ENCODE results near the gene TOX2. TPM values are rescaled to one million over a fixed set of nuclear protein-coding genes. Genes with fewer than 3 reads are reported as not detected.

TOX2 gene
- total RNA-seq, 2 donors from 2014 or later: 2.4 to 3.4 TPM

DNA sequence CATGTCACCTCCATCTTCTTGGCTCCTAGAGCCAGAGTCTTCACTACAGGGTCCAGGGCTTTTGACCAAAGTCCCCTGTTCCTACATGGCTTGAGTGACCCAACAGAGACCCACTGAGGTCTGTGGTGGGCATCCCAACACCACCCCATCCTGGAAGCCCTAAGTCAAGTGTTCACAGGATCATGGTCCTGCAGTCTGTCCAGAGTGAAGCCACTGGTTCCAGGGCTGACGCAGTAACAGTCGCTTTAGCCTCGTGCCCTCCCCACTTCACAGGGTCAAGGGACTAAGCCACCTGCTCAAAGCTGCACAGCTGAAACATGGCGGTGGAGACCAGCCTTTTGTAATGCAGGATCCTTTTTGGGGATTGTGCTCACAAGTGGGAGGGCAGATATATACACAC, 138.4 kb downstream of the TOX2 start:
- peaks cover 3% of the 10 kb centered on the region for H3K9me3 Mint-ChIP-seq
- DNase-seq: no peak
- no peak overlapping the region for H3K4me3 Mint-ChIP-seq
- H3K27ac Mint-ChIP-seq: no peak overlapping the region
- no peaks in the 10 kb centered on the region for H3K4me1 ChIP-seq (ENCODE audit: control insufficient read depth, insufficient read depth, low read length)
- no peaks in the 10 kb centered on the region for H3K36me3 ChIP-seq (ENCODE audit: control insufficient read depth, insufficient read depth, low read length)
- no peak overlapping the region for H3K4me3 ChIP-seq (ENCODE audit: low read length)
- no peak overlapping the region for H3K27ac ChIP-seq (ENCODE audit: low read depth, low read length)
- TF ChIP-seq, protein P1, sequence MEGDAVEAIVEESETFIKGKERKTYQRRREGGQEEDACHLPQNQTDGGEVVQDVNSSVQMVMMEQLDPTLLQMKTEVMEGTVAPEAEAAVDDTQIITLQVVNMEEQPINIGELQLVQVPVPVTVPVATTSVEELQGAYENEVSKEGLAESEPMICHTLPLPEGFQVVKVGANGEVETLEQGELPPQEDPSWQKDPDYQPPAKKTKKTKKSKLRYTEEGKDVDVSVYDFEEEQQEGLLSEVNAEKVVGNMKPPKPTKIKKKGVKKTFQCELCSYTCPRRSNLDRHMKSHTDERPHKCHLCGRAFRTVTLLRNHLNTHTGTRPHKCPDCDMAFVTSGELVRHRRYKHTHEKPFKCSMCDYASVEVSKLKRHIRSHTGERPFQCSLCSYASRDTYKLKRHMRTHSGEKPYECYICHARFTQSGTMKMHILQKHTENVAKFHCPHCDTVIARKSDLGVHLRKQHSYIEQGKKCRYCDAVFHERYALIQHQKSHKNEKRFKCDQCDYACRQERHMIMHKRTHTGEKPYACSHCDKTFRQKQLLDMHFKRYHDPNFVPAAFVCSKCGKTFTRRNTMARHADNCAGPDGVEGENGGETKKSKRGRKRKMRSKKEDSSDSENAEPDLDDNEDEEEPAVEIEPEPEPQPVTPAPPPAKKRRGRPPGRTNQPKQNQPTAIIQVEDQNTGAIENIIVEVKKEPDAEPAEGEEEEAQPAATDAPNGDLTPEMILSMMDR (conservative IDR thresholded peaks at IDR 0.05): no peak
- no peaks in the 10 kb centered on the region for H3K27me3 Mint-ChIP-seq (ENCODE audit: insufficient read depth)
- H3K9me3 ChIP-seq (ENCODE audit: control insufficient read depth, low read length): peaks cover 5% of the 10 kb centered on the region
- H3K36me3 Mint-ChIP-seq (ENCODE audit: low read depth): no peaks in the 10 kb centered on the region
- H3K4me1 Mint-ChIP-seq: peaks cover under 1% of the 10 kb centered on the region
- no peak overlapping the region for H3K9ac ChIP-seq (ENCODE audit: extremely low read depth, low read length, poor library complexity, severe bottlenecking)
- WGBS, 2 experiments (ENCODE audit: insufficient coverage in 1 of 2, insufficient read length in 1 of 2): 97 to 100% methylated on average over 1 to 4 of the region's 4 CpGs
- no peaks in the 10 kb centered on the region for H3K27me3 ChIP-seq (ENCODE audit: control insufficient read depth, insufficient read depth, low read length, poor library complexity, severe bottlenecking)

DNA sequence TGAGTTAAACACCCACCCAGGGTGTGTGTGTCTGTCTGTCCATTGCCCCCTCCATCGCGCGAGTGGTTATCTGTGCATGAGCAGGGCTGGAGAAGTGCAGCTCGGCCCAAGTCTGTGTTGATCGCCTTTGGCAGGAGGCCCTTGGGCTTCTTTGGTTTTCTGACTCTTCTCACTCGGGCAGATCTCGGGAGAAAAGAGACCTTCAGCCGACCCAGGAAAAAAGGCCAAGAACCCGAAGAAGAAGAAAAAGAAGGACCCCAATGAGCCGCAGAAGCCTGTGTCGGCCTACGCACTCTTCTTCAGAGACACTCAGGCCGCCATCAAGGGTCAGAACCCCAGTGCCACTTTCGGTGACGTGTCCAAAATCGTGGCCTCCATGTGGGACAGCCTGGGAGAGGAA, 139.5 kb downstream of the TOX2 start:
- H3K27ac Mint-ChIP-seq: no peak overlapping the region

DNA sequence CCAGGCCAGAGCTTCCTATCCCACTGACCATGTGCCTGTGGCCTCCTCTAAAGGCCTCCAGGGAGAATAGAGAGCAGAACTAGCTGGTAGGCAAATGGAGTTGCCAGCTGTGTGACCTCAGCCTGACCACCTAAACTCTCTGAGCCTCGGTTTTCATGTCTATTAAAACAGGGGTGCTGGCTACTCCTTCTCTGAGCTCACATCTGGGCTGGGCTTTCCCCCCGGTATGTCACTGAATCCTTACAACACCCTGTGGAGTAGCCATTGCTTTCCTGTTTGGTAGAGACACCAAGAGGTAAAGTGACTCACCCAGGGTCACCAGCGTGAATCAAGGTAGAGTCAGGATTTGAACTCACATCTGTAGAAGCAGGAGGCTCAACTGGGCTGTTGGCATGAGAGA, 140.2 kb downstream of the TOX2 start:
- no peak overlapping the region for H3K4me3 Mint-ChIP-seq
- peaks cover 5% of the 10 kb centered on the region for H3K9me3 ChIP-seq (ENCODE audit: control insufficient read depth, low read length)
- 92 to 94% methylated on average over 3 of the region's 3 CpGs for WGBS, 2 experiments (ENCODE audit: insufficient coverage in 1 of 2, insufficient read length in 1 of 2)

More for the DNA sequence above, 139.5 kb downstream of the TOX2 start:
- Histone ChIP-seq H3K4me3 (ENCODE audit: low read length) (no peak overlapping the region), H3K27ac (ENCODE audit: low read depth, low read length) (no peak overlapping the region), H3K36me3 (ENCODE audit: control insufficient read depth, insufficient read depth, low read length) (no peaks in the 10 kb centered on the region), H3K4me1 (ENCODE audit: control insufficient read depth, insufficient read depth, low read length) (no peaks in the 10 kb centered on the region), H3K9me3 (ENCODE audit: control insufficient read depth, low read length) (peaks cover 5% of the 10 kb centered on the region), H3K27me3 (ENCODE audit: control insufficient read depth, insufficient read depth, low read length, poor library complexity, severe bottlenecking) (no peaks in the 10 kb centered on the region), H3K9ac (ENCODE audit: extremely low read depth, low read length, poor library complexity, severe bottlenecking) (no peak overlapping the region)
- peak; percentile 30 for DNase-seq
- TF ChIP-seq, protein P1 (conservative IDR thresholded peaks at IDR 0.05): no peak
- WGBS, 2 experiments (ENCODE audit: insufficient coverage in 1 of 2, insufficient read length in 1 of 2): 90 to 95% methylated on average over 10 to 16 of the region's 16 CpGs
- Mint-ChIP-seq H3K9me3 (peaks cover 3% of the 10 kb centered on the region), H3K36me3 (ENCODE audit: low read depth) (no peaks in the 10 kb centered on the region), H3K4me1 (peaks cover 5% of the 10 kb centered on the region), H3K4me3 (no peak overlapping the region), H3K27me3 (ENCODE audit: insufficient read depth) (no peaks in the 10 kb centered on the region)

More for the DNA sequence above, 140.2 kb downstream of the TOX2 start:
- no peaks in the 10 kb centered on the region for H3K36me3 Mint-ChIP-seq (ENCODE audit: low read depth)
- no peak overlapping the region for H3K4me3 ChIP-seq (ENCODE audit: low read length)
- H3K4me1 ChIP-seq (ENCODE audit: control insufficient read depth, insufficient read depth, low read length): no peaks in the 10 kb centered on the region
- no peak overlapping the region for H3K27ac Mint-ChIP-seq
- no peak overlapping the region for H3K9ac ChIP-seq (ENCODE audit: extremely low read depth, low read length, poor library complexity, severe bottlenecking)
- H3K27ac ChIP-seq (ENCODE audit: low read depth, low read length): no peak overlapping the region
- peaks cover 3% of the 10 kb centered on the region for H3K9me3 Mint-ChIP-seq
- H3K27me3 ChIP-seq (ENCODE audit: control insufficient read depth, insufficient read depth, low read length, poor library complexity, severe bottlenecking): no peaks in the 10 kb centered on the region
- H3K36me3 ChIP-seq (ENCODE audit: control insufficient read depth, insufficient read depth, low read length): no peaks in the 10 kb centered on the region
- no peaks in the 10 kb centered on the region for H3K27me3 Mint-ChIP-seq (ENCODE audit: insufficient read depth)
- DNase-seq: no peak
- TF ChIP-seq, protein P1 (conservative IDR thresholded peaks at IDR 0.05): no peak
- H3K4me1 Mint-ChIP-seq: peaks cover 5% of the 10 kb centered on the region
